Activated naive CD4-positive, alpha-beta T cell treated with anti-CD3 and anti-CD28 coated beads for 36 hours (primary cell): Measurements from ENCODE around the gene BMERB1. TPM values are rescaled to one million over a fixed set of nuclear protein-coding genes. Genes with fewer than 3 reads are reported as not detected.
A peak's percentile ranks its signal among the peaks of the same experiment; 100 is the strongest.

Experiments used
- CTCF ChIA-PET: fragments of 350-600 bp; sonication (Branson Sonifier 250); formaldehyde crosslinking; loops from one replicate; lab custom pipeline; 2021; ENCODE audit warnings: antibody characterized with exemption; lab: Charles Lee
- DNase-seq: peaks from one replicate; pipeline ENCODE4 v3.0.0-alpha.2; 2020
- H3K27ac Mint-ChIP-seq: one replicate; pipeline ENCODE4 v1.8.0; 2021; ENCODE audit warnings: mild to moderate bottlenecking, mixed read lengths
- H3K27me3 Mint-ChIP-seq: one replicate; pipeline ENCODE4 v1.8.0; 2021; ENCODE audit warnings: low read depth, mixed read lengths
- H3K36me3 Mint-ChIP-seq: one replicate; pipeline ENCODE4 v1.8.0; 2021; ENCODE audit warnings: low read depth, mixed read lengths
- H3K4me1 Mint-ChIP-seq: one replicate; pipeline ENCODE4 v1.8.0; 2021; ENCODE audit warnings: low read depth, mixed read lengths
- H3K4me3 Mint-ChIP-seq: one replicate; pipeline ENCODE4 v1.8.0; 2021; ENCODE audit warnings: mild to moderate bottlenecking, moderate library complexity, mixed read lengths
- H3K9me3 Mint-ChIP-seq: one replicate; pipeline ENCODE4 v1.8.0; 2021; ENCODE audit warnings: mixed read lengths
- intact Hi-C: fragments of 100-400 bp; cut with micrococcal nuclease; formaldehyde crosslinking; loops from one replicate; pipeline ENCODE4 v1.15.1; 2023
- total RNA-seq, 2 experiments: library from RNA; stranded (reverse); gene quantifications; one replicate each; pipeline ENCODE4 v1.2.3, GENCODE V29; 2021

Gene BMERB1
- total RNA-seq, 2 experiments from 2014 or later = 7.2 to 9.0 TPM

DNA sequence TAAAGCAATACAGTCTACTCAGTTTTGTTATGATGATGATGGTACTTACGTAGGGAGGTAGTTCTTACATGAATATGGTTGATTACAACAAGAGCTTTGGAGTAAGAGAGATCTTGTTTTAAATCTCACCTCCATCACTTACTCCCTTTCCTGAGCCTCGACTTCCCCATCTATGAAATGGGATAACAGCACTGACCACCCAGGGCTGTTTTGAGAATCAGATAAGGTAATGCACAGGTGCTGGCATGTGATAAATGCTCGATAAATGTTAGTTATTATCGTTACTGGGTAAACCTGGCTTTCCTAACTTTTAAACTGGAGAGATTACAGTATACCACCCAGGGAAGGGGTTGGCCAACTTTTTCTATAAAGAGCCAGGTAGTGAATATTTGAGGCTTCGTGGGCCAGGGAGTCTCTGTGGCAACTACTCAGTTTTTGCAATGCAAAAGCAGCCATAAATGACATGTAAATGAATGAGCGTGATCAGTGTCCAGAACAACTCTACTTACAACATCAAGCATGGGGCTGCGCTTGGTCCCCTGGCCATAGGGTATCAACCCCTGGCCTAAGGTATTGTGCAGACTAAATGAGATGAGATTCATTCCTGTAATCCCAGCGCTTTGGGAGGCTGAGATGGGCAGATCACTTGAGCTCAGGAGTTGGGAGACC, 73.7 kb downstream of the BMERB1 start:
- no peaks in the 10 kb centered on the region for H3K27me3 Mint-ChIP-seq
- no peaks in the 10 kb centered on the region for H3K9me3 Mint-ChIP-seq
- H3K27ac Mint-ChIP-seq = no peak overlapping the region
- H3K36me3 Mint-ChIP-seq = no peaks in the 10 kb centered on the region
- intact Hi-C loops = no loop called here
- no peak overlapping the region for H3K4me3 Mint-ChIP-seq
- no peak for DNase-seq
- CTCF ChIA-PET = no interaction called here
- H3K4me1 Mint-ChIP-seq = peaks cover 4% of the 10 kb centered on the region

DNA sequence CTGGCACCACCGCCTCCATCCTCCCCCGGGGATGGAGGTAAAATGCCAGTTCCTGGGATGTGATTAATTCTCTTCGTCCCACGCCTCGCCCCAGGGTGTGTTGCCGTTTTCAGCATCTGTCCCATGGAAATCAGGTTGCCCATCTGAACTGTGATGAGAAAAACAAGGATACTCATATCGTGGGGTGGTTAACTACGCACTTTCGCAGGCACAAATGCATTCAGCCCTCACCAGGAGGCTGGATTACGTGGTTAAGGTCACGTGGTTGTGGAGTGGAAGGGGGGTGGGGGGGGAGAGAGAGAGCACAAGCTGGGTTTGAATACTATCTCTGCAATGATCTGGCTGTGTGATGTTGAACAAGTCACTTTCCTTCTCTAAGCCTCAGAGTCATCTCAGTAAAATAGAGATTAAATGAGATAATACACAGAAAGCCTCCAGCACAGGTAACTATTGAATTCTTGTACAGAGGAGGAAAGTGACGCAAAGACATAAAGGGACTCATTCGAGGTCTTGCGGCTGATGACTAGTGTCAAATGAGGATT, 74.7 kb downstream of the BMERB1 start:
- Mint-ChIP-seq H3K4me3 (no peak overlapping the region), H3K4me1 (peaks cover 4% of the 10 kb centered on the region), H3K27me3 (no peaks in the 10 kb centered on the region), H3K9me3 (no peaks in the 10 kb centered on the region), H3K36me3 (no peaks in the 10 kb centered on the region), H3K27ac (peak overlapping the region; percentile 26)
- CTCF ChIA-PET = no interaction called here
- no peak for DNase-seq
- intact Hi-C loops = no loop called here

DNA sequence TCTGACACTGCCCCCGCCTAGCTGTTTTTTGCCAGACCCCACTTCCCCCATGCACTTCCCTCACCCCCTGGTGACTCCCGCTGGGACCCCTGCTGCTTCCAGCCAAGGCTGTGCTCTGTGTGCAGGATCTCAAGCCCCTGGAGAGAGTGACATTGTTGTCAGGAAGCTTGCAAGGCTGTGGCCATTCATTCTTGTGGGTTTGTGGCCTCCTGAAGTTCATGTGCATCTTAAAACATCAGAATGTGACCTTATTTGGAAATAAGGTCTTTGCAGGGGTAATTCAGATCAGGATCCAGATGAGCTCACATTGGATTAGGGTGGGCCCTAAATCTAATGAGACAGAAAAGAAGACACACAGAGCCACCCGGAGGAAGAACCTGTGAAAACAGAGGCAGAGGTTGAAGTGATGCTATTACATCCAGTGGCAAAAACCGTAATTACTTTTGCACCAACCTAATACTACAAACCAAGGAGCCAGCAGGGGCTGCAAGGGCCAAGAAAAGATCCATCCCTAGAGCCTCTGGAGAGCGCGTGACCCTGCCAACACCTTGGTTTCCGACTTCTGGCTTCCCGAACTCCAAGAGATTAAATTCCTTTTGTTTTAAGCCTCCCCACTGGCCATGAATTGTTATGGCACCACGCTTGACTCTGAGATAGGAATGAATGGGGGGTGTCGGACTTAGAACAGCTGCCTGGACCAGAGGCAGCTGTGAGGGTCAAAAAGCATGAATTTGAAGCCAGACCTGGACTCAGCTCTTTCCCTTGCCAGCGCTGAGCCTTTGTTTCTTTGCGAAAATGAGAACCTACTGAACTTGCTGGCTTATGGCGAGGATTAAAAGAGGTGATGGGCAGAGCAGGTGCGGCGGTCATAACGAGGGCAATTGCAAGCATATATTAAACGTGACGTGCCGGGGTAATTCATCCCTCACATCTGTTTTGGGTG, 75.5 kb downstream of the BMERB1 start:
- H3K27ac Mint-ChIP-seq = peak overlapping the region; percentile 26
- DNase-seq = peak; percentile 6
- H3K27me3 Mint-ChIP-seq = no peaks in the 10 kb centered on the region
- H3K4me1 Mint-ChIP-seq = peaks cover 4% of the 10 kb centered on the region
- H3K9me3 Mint-ChIP-seq = no peaks in the 10 kb centered on the region
- no peaks in the 10 kb centered on the region for H3K36me3 Mint-ChIP-seq
- CTCF ChIA-PET = no interaction called here
- intact Hi-C loops = no loop called here
- no peak overlapping the region for H3K4me3 Mint-ChIP-seq

DNA sequence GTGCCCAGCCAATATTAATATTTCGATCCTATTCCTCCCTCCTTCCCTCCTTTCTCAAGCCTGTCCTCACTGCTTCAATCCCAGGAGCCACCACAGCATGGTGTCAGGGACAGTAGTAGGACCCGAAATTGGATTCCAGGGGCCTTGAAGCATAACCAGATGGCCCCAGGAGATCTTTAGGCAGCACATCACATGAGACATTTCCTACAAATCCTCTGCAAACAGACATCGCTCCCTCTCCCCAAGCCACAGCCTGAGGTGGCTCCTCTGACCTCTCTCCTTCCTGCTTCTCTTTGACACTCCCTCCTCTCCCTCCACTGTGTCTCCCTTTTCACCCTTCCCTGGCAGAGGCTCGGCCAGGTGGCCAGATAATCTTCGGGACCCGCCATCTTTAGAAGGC, 76.6 kb downstream of the BMERB1 start:
- CTCF ChIA-PET = no interaction called here
- DNase-seq = no peak
- H3K9me3 Mint-ChIP-seq = no peaks in the 10 kb centered on the region
- intact Hi-C loops = no loop called here
- H3K4me3 Mint-ChIP-seq = no peak overlapping the region
- H3K36me3 Mint-ChIP-seq = no peaks in the 10 kb centered on the region
- no peaks in the 10 kb centered on the region for H3K27me3 Mint-ChIP-seq
- H3K27ac Mint-ChIP-seq = no peak overlapping the region
- H3K4me1 Mint-ChIP-seq = peaks cover 4% of the 10 kb centered on the region

DNA sequence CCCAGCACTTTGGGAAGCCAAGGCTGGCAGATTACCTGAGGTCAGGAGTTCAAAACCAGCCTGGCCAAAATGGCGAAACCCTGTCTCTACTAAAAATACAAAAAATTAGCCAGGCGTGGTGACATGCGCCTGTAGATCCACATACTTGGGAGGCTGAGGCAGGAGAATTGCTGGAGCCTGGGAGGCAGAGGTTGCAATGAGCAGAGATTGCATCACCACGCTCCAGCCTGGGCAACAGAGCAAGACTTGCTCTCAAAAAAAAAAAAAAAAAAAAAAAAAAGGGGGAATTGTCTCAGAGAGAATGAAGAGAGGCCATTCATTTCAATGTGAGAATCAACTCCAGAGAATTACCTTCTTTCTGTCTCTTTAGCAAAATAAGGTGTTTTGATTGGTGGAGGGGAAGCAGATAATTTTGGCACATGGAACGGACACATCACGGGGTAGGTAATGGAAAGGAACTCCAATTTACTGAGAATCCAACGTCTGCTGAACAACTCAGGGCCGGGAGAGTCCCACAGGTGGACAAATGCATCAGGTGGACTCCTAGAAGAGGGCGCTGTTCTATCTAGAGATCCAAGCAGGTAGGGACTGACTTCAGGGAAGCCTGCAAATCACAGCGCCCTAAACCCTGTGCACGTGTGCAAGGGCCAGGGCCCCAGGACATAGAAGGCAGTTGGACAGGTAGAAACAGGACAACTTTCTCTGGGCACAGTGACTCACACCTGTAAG, 77.5 kb downstream of the BMERB1 start:
- Mint-ChIP-seq H3K4me1 (peaks cover 4% of the 10 kb centered on the region), H3K9me3 (no peaks in the 10 kb centered on the region), H3K4me3 (no peak overlapping the region), H3K27ac (no peak overlapping the region), H3K27me3 (no peaks in the 10 kb centered on the region), H3K36me3 (no peaks in the 10 kb centered on the region)
- CTCF ChIA-PET = no interaction called here
- intact Hi-C loops = no loop called here
- no peak for DNase-seq

- no peak overlapping the region for H3K27ac Mint-ChIP-seq
- no peak for DNase-seq
- no peaks in the 10 kb centered on the region for H3K36me3 Mint-ChIP-seq
- intact Hi-C loops = no loop called here
- CTCF ChIA-PET = no interaction called here
- H3K27me3 Mint-ChIP-seq = no peaks in the 10 kb centered on the region
- H3K4me3 Mint-ChIP-seq = no peak overlapping the region
- H3K9me3 Mint-ChIP-seq = no peaks in the 10 kb centered on the region
- no peaks in the 10 kb centered on the region for H3K4me1 Mint-ChIP-seq
These were observed 78.8 kb downstream of the BMERB1 start for GRCh38 chr16:15513156-15513555.

- H3K27me3 Mint-ChIP-seq = no peaks in the 10 kb centered on the region
- no peak for DNase-seq
- CTCF ChIA-PET = interaction anchor here (1.2 kb wide), 1 partner anchor 193 kb away, joined by 3 read pairs; no protein-coding TSS in a partner anchor
- no peaks in the 10 kb centered on the region for H3K36me3 Mint-ChIP-seq
- H3K9me3 Mint-ChIP-seq = no peaks in the 10 kb centered on the region
- intact Hi-C loops = no loop called here
- H3K4me1 Mint-ChIP-seq = no peaks in the 10 kb centered on the region
- no peak overlapping the region for H3K4me3 Mint-ChIP-seq
- H3K27ac Mint-ChIP-seq = no peak overlapping the region
These were observed 81.6 kb downstream of the BMERB1 start for GRCh38 chr16:15515992-15516391.

GRCh38 chr16:15516609-15517008, 82.2 kb downstream of the BMERB1 start:
- H3K9me3 Mint-ChIP-seq = no peaks in the 10 kb centered on the region
- intact Hi-C loops = no loop called here
- DNase-seq = no peak
- no peaks in the 10 kb centered on the region for H3K27me3 Mint-ChIP-seq
- H3K4me1 Mint-ChIP-seq = no peaks in the 10 kb centered on the region
- H3K36me3 Mint-ChIP-seq = no peaks in the 10 kb centered on the region
- H3K4me3 Mint-ChIP-seq = no peak overlapping the region
- CTCF ChIA-PET = interaction anchor here (0.6 to 1.2 kb wide), 2 partner anchors 193 to 528 kb away, joined by 3 to 4 read pairs; no protein-coding TSS in a partner anchor
- no peak overlapping the region for H3K27ac Mint-ChIP-seq

DNA sequence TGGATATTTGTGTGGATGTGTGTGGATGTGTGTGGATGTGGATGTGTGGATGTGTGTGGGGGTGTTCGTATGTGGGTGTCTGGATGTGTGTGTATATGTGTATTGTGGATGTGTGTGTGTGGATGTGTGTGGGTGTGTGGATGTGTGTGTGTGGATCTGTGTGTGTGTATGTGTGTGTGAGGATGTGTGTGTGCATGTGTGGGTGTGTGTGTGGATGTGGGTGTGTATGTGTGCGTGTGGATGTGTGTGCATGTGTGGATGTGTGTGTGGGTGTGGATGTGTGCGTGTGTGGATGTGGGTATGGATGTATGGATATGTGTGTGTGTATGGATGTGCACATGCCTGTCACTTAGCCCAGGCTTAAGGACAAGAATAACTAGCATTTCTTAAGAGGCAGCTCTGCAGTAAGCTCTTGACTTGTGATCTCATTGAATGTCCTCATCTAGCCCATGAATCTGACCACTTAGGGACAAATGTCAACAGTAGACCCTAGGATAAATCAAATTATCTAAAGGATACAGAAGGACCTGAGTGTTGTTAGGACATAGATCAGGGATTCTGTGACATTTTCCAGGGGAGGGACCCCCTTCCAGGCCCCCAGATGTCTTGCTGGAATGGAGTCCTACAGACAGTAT, 83.5 kb downstream of the BMERB1 start:
- intact Hi-C loops = no loop called here
- H3K27ac Mint-ChIP-seq = no peak overlapping the region
- H3K9me3 Mint-ChIP-seq = no peaks in the 10 kb centered on the region
- no peak overlapping the region for H3K4me3 Mint-ChIP-seq
- peaks cover 3% of the 10 kb centered on the region for H3K4me1 Mint-ChIP-seq
- no peak for DNase-seq
- CTCF ChIA-PET = no interaction called here
- no peaks in the 10 kb centered on the region for H3K27me3 Mint-ChIP-seq
- no peaks in the 10 kb centered on the region for H3K36me3 Mint-ChIP-seq

- H3K36me3 Mint-ChIP-seq = no peaks in the 10 kb centered on the region
- no peak for DNase-seq
- H3K4me3 Mint-ChIP-seq = no peak overlapping the region
- CTCF ChIA-PET = no interaction called here
- H3K27ac Mint-ChIP-seq = no peak overlapping the region
- peaks cover 10% of the 10 kb centered on the region for H3K4me1 Mint-ChIP-seq
- intact Hi-C loops = no loop called here
- H3K27me3 Mint-ChIP-seq = no peaks in the 10 kb centered on the region
- H3K9me3 Mint-ChIP-seq = no peaks in the 10 kb centered on the region
These were observed 84.3 kb downstream of the BMERB1 start for GRCh38 chr16:15518381-15519351.

DNA sequence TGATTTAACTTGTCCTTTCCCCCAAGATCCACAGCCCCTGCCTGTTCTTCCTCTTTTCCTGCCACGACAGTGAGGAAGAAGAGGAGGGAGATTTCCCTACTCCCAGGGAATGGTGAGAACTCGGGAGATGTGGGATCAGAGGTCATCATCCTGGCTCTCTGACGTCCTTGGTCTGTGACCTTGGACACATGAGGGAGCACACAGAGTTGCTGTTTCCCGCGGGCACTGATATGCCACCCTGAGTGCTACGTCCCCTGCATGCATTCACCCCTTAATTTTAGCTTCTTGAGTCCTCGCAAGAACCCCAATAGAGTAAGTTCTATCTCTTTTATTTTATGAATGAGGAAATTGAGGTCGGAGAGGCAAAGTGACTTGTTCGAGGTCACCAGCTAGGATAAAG, 85.4 kb downstream of the BMERB1 start:
- Mint-ChIP-seq H3K4me3 (no peak overlapping the region), H3K27me3 (no peaks in the 10 kb centered on the region), H3K27ac (no peak overlapping the region), H3K9me3 (no peaks in the 10 kb centered on the region), H3K4me1 (peaks cover 10% of the 10 kb centered on the region), H3K36me3 (no peaks in the 10 kb centered on the region)
- CTCF ChIA-PET = no interaction called here
- DNase-seq = no peak
- intact Hi-C loops = no loop called here
